AML-193 (cell line): ENCODE data around the gene POP7.
"Not testable (repeated sequence)": the region's sequence is repeated elsewhere in the genome, so short reads cannot be mapped to it uniquely, and the experiment has no call there.

Source experiments
- DNase-seq, 2 experiments: peaks; one replicate each; lab custom pipeline; 2025; lab: John Stamatoyannopoulos, UW

The POP7 gene

GRCh38 chr7:100705753-100706671 lies at the start of gene POP7:
TSS of gene POP7 (plus strand) at chr7:100706121. CDS start at chr7:100706831, 710 bp downstream.
- DNase-seq, result peak; percentile 85 to 88

- DNase-seq, result not testable (repeated sequence)
Observed at GRCh38 chr7:100662194-100662776, 43.6 kb upstream of the POP7 start.

- DNase-seq, result no peak
Observed at GRCh38 chr7:100665168-100665726, 40.7 kb upstream of the POP7 start.

- no peak for DNase-seq
Observed at GRCh38 chr7:100667331-100668068, 38.4 kb upstream of the POP7 start.

GRCh38 chr7:100668069-100668449 lies 37.9 kb upstream of the POP7 start:
- DNase-seq, result no peak

GRCh38 chr7:100669106-100669505 lies 36.8 kb upstream of the POP7 start:
- DNase-seq, result not testable (repeated sequence)

- peak in 1 of 2 experiments; percentile 20 for DNase-seq
Observed at GRCh38 chr7:100670074-100670473, 35.8 kb upstream of the POP7 start.

- DNase-seq, result no peak
Observed at GRCh38 chr7:100671353-100672327, 34.3 kb upstream of the POP7 start.

GRCh38 chr7:100673302-100673941 lies 32.5 kb upstream of the POP7 start, which contains the start of gene GNB2:
TSS of gene GNB2 (plus strand) at chr7:100673740. CDS start at chr7:100676266, 2,526 bp downstream.
- DNase-seq, result peak; percentile 85 to 90

- DNase-seq, result no peak
Observed at GRCh38 chr7:100673942-100674410, 31.9 kb upstream of the POP7 start.

GRCh38 chr7:100674411-100675104 lies 31.4 kb upstream of the POP7 start:
- no peak for DNase-seq

GRCh38 chr7:100675105-100675451 lies 30.8 kb upstream of the POP7 start:
- DNase-seq, result no peak

GRCh38 chr7:100675581-100676350 lies 30.2 kb upstream of the POP7 start:
- DNase-seq, result peak; percentile 59 to 73

- DNase-seq, result no peak
Observed at GRCh38 chr7:100676501-100677306, 29.2 kb upstream of the POP7 start.

- no peak for DNase-seq
Observed at GRCh38 chr7:100677308-100678267, 28.3 kb upstream of the POP7 start.

GRCh38 chr7:100678291-100678984 lies 27.5 kb upstream of the POP7 start:
- no peak for DNase-seq
